Gastrocnemius medialis (tissue), 4 donors: ENCODE results near the gene GAL3ST1. TPM values are rescaled to one million over a fixed set of nuclear protein-coding genes. Genes with fewer than 3 reads are reported as not detected.

ENCODE experiments used
- ATAC-seq, 2 donors: fragments of 150-250 bp; one replicate each; pipeline ENCODE4 v1.9.1; 2016
- DNase-seq, 2 donors: peaks; one replicate each; pipeline ENCODE4 v3.0.0-alpha.2; 2019
- H3K27ac ChIP-seq, 4 donors: fragments of 200-600 bp; sonication (generic); 1 replicate in 1 of 4; 2 replicates in 3 of 4; pipeline ENCODE4 v1.5.1; 2016 to 2018; ENCODE audit warnings: mild to moderate bottlenecking in 2 of 4, moderate library complexity in 1 of 4
- H3K27me3 ChIP-seq, 3 donors: fragments of 200-600 bp; sonication (generic) in 2 of 3; 1 replicate in 1 of 3; 2 replicates in 2 of 3; pipeline versions ENCODE4 v1.5.1 to v1.6.0; 2016 to 2019; ENCODE audit warnings: mild to moderate bottlenecking in 1 of 3, moderate library complexity in 1 of 3
- H3K36me3 ChIP-seq, 2 donors: fragments of 200-600 bp; sonication (generic) in 1 of 2; one replicate each; pipeline ENCODE4 v1.5.1; 2017 to 2018
- H3K4me1 ChIP-seq, 2 donors: fragments of 200-600 bp; sonication (generic) in 1 of 2; one replicate each; pipeline ENCODE4 v1.5.1; 2016 to 2017; ENCODE audit warnings: mild to moderate bottlenecking in 2 of 2
- H3K4me3 ChIP-seq, 4 donors: fragments of 200-600 bp; sonication (generic) in 3 of 4; 1 replicate in 1 of 4; 2 replicates in 3 of 4; pipeline ENCODE4 v1.5.1; 2016 to 2019; ENCODE audit warnings: mild to moderate bottlenecking in 2 of 4
- H3K9me3 ChIP-seq, 3 donors: fragments of 200-600 bp; sonication (generic) in 2 of 3; 1 replicate in 1 of 3; 2 replicates in 2 of 3; pipeline ENCODE4 v1.5.1; 2016 to 2019
- CTCF ChIP-seq, 5 experiments: fragments of 450-650 bp in 3 of 5; fragments of 200-600 bp in 2 of 5; sonication (generic) in 2 of 5; IDR thresholded peaks in 4 of 5; conservative IDR thresholded peaks in 1 of 5; 1 replicate in 4 of 5; 2 replicates in 1 of 5; pipeline ENCODE4 v1.5.1; 2016 to 2019; ENCODE audit warnings: antibody characterized with exemption in 5 of 5, mild to moderate bottlenecking in 3 of 5, moderate library complexity in 3 of 5
- POLR2A ChIP-seq, 2 donors: fragments of 450-650 bp; IDR thresholded peaks; one replicate each; pipeline ENCODE4 v1.6.1; 2017; ENCODE audit warnings: antibody characterized with exemption in 2 of 2, mild to moderate bottlenecking in 2 of 2, moderate library complexity in 2 of 2
- in situ Hi-C, 4 donors: fragments of 200-750 bp; cut with MboI; loops; one replicate each; pipeline versions ENCODE4 v1.15.0 to v1.8.0; 2017; ENCODE audit warnings: low sequenced_read_pairs in 4 of 4
- intact Hi-C: fragments of 100-400 bp; cut with DNase I; formaldehyde crosslinking; loops from one replicate; pipeline ENCODE4 v1.15.1; 2023; ENCODE audit warnings: low total_unique reads
- total RNA-seq, 4 donors: library from RNA; depleted of rRNA; stranded (reverse); fragments of >200 nt; gene quantifications; one replicate each; pipeline versions ENCODE4 v1.1.0 to v1.2.3, GENCODE V29; 2016

GAL3ST1 gene
- total RNA-seq, 4 donors from 2014 or later: 0.29 to 2.0 (median 1.2) TPM

DNA sequence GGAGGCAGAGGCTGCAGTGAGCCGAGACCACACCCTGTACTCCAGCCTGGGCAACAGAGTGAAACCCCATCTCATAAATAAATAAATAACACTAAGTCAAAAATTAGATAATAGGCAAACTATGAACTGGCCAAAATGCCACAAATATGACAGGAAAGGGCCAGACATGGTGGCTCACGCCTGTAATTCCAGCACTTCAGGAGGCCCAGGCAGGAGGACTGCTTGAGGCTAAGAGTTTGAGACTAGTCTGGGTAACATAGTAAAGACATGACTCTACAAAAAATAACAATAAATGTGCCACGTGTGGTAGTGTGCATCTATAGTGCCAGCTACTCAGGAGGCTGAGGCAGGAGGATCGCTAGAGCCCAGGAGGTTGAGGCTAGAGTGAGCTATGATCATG, 47.8 kb downstream of the GAL3ST1 start:
- intact Hi-C loops: no loop called here
- H3K27ac ChIP-seq: no peak overlapping the region
- no peaks in the 10 kb centered on the region for H3K27me3 ChIP-seq
- DNase-seq (no peak), ATAC-seq (no peak)
- no peaks in the 10 kb centered on the region for H3K9me3 ChIP-seq
- TF ChIP-seq POLR2A (IDR thresholded peaks at IDR 0.05) (no peak), CTCF (IDR thresholded peaks at IDR 0.05 in 4 of 5, conservative IDR thresholded peaks at IDR 0.05 in 1 of 5) (no peak)
- no peaks in the 10 kb centered on the region for H3K4me1 ChIP-seq
- no peak overlapping the region for H3K4me3 ChIP-seq
- no peaks in the 10 kb centered on the region for H3K36me3 ChIP-seq
- in situ Hi-C loops: no loop called here

- DNase-seq: no peak
- no peaks in the 10 kb centered on the region for H3K4me1 ChIP-seq
- no peak for ATAC-seq
- H3K27me3 ChIP-seq: no peaks in the 10 kb centered on the region
- no peak overlapping the region for H3K27ac ChIP-seq
- intact Hi-C loops: no loop called here
- no peaks in the 10 kb centered on the region for H3K9me3 ChIP-seq
- TF ChIP-seq CTCF (IDR thresholded peaks at IDR 0.05 in 4 of 5, conservative IDR thresholded peaks at IDR 0.05 in 1 of 5): no peak
- TF ChIP-seq POLR2A (IDR thresholded peaks at IDR 0.05): no peak
- H3K36me3 ChIP-seq: no peaks in the 10 kb centered on the region
- in situ Hi-C loops: no loop called here
- H3K4me3 ChIP-seq: no peak overlapping the region
These were observed 50.6 kb downstream of the GAL3ST1 start for GRCh38 chr22:30523646-30524489.

- in situ Hi-C loops (no loop called here), intact Hi-C loops (no loop called here)
- no peaks in the 10 kb centered on the region for H3K4me1 ChIP-seq
- H3K9me3 ChIP-seq: no peaks in the 10 kb centered on the region
- no peaks in the 10 kb centered on the region for H3K36me3 ChIP-seq
- H3K4me3 ChIP-seq: no peak overlapping the region
- ATAC-seq: no peak
- no peaks in the 10 kb centered on the region for H3K27me3 ChIP-seq
- H3K27ac ChIP-seq: no peak overlapping the region
- DNase-seq: no peak
- TF ChIP-seq CTCF (IDR thresholded peaks at IDR 0.05 in 4 of 5, conservative IDR thresholded peaks at IDR 0.05 in 1 of 5) (no peak), POLR2A (IDR thresholded peaks at IDR 0.05) (no peak)
These were observed 52.9 kb downstream of the GAL3ST1 start for GRCh38 chr22:30521368-30522156.

DNA sequence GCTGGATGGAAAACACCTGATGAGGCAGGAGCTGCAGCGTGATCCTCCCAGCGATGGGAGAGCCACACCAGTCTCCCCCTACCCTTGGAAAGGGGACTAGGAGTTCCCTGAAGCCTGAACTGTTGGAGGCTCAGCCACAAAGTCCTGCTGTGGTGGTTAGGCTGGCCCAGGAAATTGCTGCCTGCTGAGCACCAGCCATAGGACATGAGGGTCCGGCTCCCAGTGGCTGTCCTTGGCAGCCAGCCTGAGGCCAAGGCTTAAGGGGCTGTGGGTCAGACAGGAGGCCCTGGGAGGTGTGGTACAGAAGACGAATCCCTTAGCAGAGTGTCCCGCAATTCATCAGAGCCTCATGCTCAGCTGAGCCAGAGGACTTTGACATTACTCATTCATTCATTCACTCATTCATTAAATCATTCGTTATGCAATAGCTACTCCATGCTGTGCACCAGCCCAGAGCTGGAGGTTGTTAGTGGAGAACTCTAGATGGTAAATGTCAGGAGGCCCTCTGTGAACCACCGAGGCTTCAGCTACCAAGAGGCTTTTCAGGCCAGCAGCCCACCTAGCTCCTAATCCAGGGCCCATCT, 54.5 kb downstream of the GAL3ST1 start:
- TF ChIP-seq CTCF (IDR thresholded peaks at IDR 0.05 in 4 of 5, conservative IDR thresholded peaks at IDR 0.05 in 1 of 5) (no peak), POLR2A (IDR thresholded peaks at IDR 0.05) (no peak)
- H3K27ac ChIP-seq: no peak overlapping the region
- H3K4me3 ChIP-seq: no peak overlapping the region
- no peaks in the 10 kb centered on the region for H3K27me3 ChIP-seq
- DNase-seq (no peak), ATAC-seq (no peak)
- no peaks in the 10 kb centered on the region for H3K4me1 ChIP-seq
- H3K9me3 ChIP-seq: no peaks in the 10 kb centered on the region
- in situ Hi-C loops: no loop called here
- no peaks in the 10 kb centered on the region for H3K36me3 ChIP-seq
- intact Hi-C loops: no loop called here
